Body of pancreas (tissue), 4 donors: ENCODE results near the gene AK1.

ENCODE experiments used
- CTCF ChIP-seq, 7 experiments: fragments of 450-650 bp in 4 of 7; fragments of 200-600 bp in 3 of 7; sonication (generic) in 3 of 7; IDR thresholded peaks; one replicate each; pipeline ENCODE4 v1.5.1; 2016 to 2019; ENCODE audit warnings: antibody characterized with exemption in 7 of 7
- POLR2A ChIP-seq, 3 donors: fragments of 450-650 bp; IDR thresholded peaks; one replicate each; pipeline ENCODE4 v1.6.1; 2016; ENCODE audit warnings: antibody characterized with exemption in 3 of 3, mild to moderate bottlenecking in 2 of 3

GRCh38 chr9:127883959-127884358, 6.5 kb upstream of the AK1 start:
- TF ChIP-seq CTCF (IDR thresholded peaks at IDR 0.05) (no peak), POLR2A (IDR thresholded peaks at IDR 0.05) (no peak)
